Measurements from ENCODE around the gene CLIP2. TPM values are rescaled to one million over a fixed set of nuclear protein-coding genes. Genes with fewer than 3 reads are reported as not detected.

CLIP2 gene
- polyA plus RNA-seq, 3 donors: 1.1 to 5.2 (median 1.3) TPM

- WGBS (ENCODE audit: insufficient coverage): under 1% methylated on average over 38 of the region's 60 CpGs
- Histone ChIP-seq H3K79me2 (ENCODE audit: insufficient read depth, low read length) (peaks cover 26% of the 10 kb centered on the region), H3K36me3 (replicated peaks in 1 of 2; ENCODE audit: control insufficient read depth in 1 of 2, insufficient read depth in 2 of 2, low read length in 2 of 2) (no peaks in the 10 kb centered on the region), H4K20me1 (ENCODE audit: insufficient read depth, low read length) (peaks cover 46% of the 10 kb centered on the region), H3K9ac (ENCODE audit: insufficient read depth, low read length, poor library complexity, severe bottlenecking) (peak overlapping the region; percentile 73), H3K27me3 (ENCODE audit: control insufficient read depth in 2 of 2, insufficient read depth in 2 of 2, low read length in 2 of 2) (no peaks in the 10 kb centered on the region), H3K9me3 (replicated peaks in 1 of 2; ENCODE audit: control insufficient read depth in 1 of 2, insufficient read depth in 1 of 2, low read length in 2 of 2) (no peaks in the 10 kb centered on the region), H3K4me2 (replicated peaks; ENCODE audit: extremely low read depth, low read length, poor library complexity, severe bottlenecking) (peak overlapping the region; percentile 91), H3K4me3 (replicated peaks in 1 of 3; ENCODE audit: low read depth in 2 of 3, low read length in 3 of 3) (peak overlapping the region; percentile 56 to 85 (median 74)), H3K27ac (ENCODE audit: low read depth in 1 of 2, low read length in 2 of 2) (peak overlapping the region in 1 of 2 donors; percentile 51), H2AFZ (ENCODE audit: insufficient read depth, low read depth, low read length, poor library complexity, severe bottlenecking) (peak overlapping the region; percentile 79), H3K4me1 (ENCODE audit: control insufficient read depth in 1 of 2, insufficient read depth in 2 of 2, low read length in 2 of 2) (peaks cover 26 to 34% of the 10 kb centered on the region in 2 donors)
- Mint-ChIP-seq H3K4me1 (peaks cover 40% of the 10 kb centered on the region), H3K27me3 (ENCODE audit: low read depth in 3 of 3) (peaks cover 2 to 21% (median 14%) of the 10 kb centered on the region in 3 donors), H3K4me3 (peak overlapping the region; percentile 77 to 88), H3K36me3 (no peaks in the 10 kb centered on the region), H3K27ac (peak overlapping the region in 1 of 7 donors; percentile 52), H3K9me3 (no peaks in the 10 kb centered on the region)
- TF ChIP-seq, protein P1, sequence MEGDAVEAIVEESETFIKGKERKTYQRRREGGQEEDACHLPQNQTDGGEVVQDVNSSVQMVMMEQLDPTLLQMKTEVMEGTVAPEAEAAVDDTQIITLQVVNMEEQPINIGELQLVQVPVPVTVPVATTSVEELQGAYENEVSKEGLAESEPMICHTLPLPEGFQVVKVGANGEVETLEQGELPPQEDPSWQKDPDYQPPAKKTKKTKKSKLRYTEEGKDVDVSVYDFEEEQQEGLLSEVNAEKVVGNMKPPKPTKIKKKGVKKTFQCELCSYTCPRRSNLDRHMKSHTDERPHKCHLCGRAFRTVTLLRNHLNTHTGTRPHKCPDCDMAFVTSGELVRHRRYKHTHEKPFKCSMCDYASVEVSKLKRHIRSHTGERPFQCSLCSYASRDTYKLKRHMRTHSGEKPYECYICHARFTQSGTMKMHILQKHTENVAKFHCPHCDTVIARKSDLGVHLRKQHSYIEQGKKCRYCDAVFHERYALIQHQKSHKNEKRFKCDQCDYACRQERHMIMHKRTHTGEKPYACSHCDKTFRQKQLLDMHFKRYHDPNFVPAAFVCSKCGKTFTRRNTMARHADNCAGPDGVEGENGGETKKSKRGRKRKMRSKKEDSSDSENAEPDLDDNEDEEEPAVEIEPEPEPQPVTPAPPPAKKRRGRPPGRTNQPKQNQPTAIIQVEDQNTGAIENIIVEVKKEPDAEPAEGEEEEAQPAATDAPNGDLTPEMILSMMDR (IDR thresholded peaks at IDR 0.05): no peak
- intact Hi-C loops (cut with micrococcal nuclease): loop anchor here (2.0 to 10.0 kb wide), 4 partner anchors 35 to 225 kb away; partner anchors contain the start of gene RFC2 (in 2 of the 2)
- peak; percentile 15 to 39 (median 21) for DNase-seq
These were observed 699 bp downstream of the CLIP2 start for GRCh38 chr7:74289659-74290552.

GRCh38 chr7:74290553-74290950, 1.3 kb downstream of the CLIP2 start:
- WGBS (ENCODE audit: insufficient coverage): 4% methylated on average over 5 of the region's 9 CpGs
- Histone ChIP-seq H3K79me2 (ENCODE audit: insufficient read depth, low read length) (peaks cover 31% of the 10 kb centered on the region), H3K9ac (ENCODE audit: insufficient read depth, low read length, poor library complexity, severe bottlenecking) (peak overlapping the region; percentile 73), H3K36me3 (replicated peaks in 1 of 2; ENCODE audit: control insufficient read depth in 1 of 2, insufficient read depth in 2 of 2, low read length in 2 of 2) (no peaks in the 10 kb centered on the region), H3K9me3 (replicated peaks in 1 of 2; ENCODE audit: control insufficient read depth in 1 of 2, insufficient read depth in 1 of 2, low read length in 2 of 2) (no peaks in the 10 kb centered on the region), H3K4me3 (replicated peaks in 1 of 3; ENCODE audit: low read depth in 2 of 3, low read length in 3 of 3) (peak overlapping the region; percentile 56 to 85 (median 74)), H2AFZ (ENCODE audit: insufficient read depth, low read depth, low read length, poor library complexity, severe bottlenecking) (peak overlapping the region; percentile 79), H3K27ac (ENCODE audit: low read depth in 1 of 2, low read length in 2 of 2) (no peak overlapping the region), H4K20me1 (ENCODE audit: insufficient read depth, low read length) (peaks cover 52% of the 10 kb centered on the region), H3K4me1 (ENCODE audit: control insufficient read depth in 1 of 2, insufficient read depth in 2 of 2, low read length in 2 of 2) (peaks cover 25 to 31% of the 10 kb centered on the region in 2 donors), H3K4me2 (replicated peaks; ENCODE audit: extremely low read depth, low read length, poor library complexity, severe bottlenecking) (peak overlapping the region; percentile 91), H3K27me3 (ENCODE audit: control insufficient read depth in 2 of 2, insufficient read depth in 2 of 2, low read length in 2 of 2) (no peaks in the 10 kb centered on the region)
- TF ChIP-seq, protein P1 (IDR thresholded peaks at IDR 0.05): no peak
- intact Hi-C loops (cut with micrococcal nuclease): loop anchor here in 1 of 2 donors (5.0 kb wide), 1 partner anchor 38 kb away; the partner anchor contains the start of gene RFC2
- peak overlapping the region; percentile 77 to 88 for H3K4me3 Mint-ChIP-seq
- no peak for DNase-seq
- no peaks in the 10 kb centered on the region for H3K36me3 Mint-ChIP-seq
- H3K4me1 Mint-ChIP-seq: peaks cover 38% of the 10 kb centered on the region
- H3K27me3 Mint-ChIP-seq (ENCODE audit: low read depth in 3 of 3): peaks cover 2 to 21% (median 14%) of the 10 kb centered on the region in 3 donors
- H3K27ac Mint-ChIP-seq: no peak overlapping the region
- H3K9me3 Mint-ChIP-seq: no peaks in the 10 kb centered on the region

Data from CD14-positive monocyte (primary cell).